GM21717 (cell line): ENCODE data around the gene LARP1.
A peak's percentile ranks its signal among the peaks of the same experiment; 100 is the strongest.
"Not testable (repeated sequence)": the region's sequence is repeated elsewhere in the genome, so short reads cannot be mapped to it uniquely, and the experiment has no call there.

ENCODE experiments used
- ATAC-seq: cut with Tn5 transposase; IDR thresholded peaks from one replicate; pipeline ENCODE4 v1.9.1; 2021; ENCODE audit warnings: mild to moderate bottlenecking, moderate library complexity; ENCODE audit not compliant: unreplicated experiment

LARP1 gene

GRCh38 chr5:154734370-154735248, 20.6 kb upstream of the LARP1 start:
- ATAC-seq: no peak

- not testable (repeated sequence) for ATAC-seq
These were observed 19.8 kb upstream of the LARP1 start for GRCh38 chr5:154735362-154735761.

GRCh38 chr5:154736372-154736771, 18.8 kb upstream of the LARP1 start:
- not testable (repeated sequence) for ATAC-seq

- ATAC-seq: no peak
These were observed 17.4 kb upstream of the LARP1 start for GRCh38 chr5:154737667-154738320.

GRCh38 chr5:154740483-154740882, 14.7 kb upstream of the LARP1 start:
- no peak for ATAC-seq

- no peak for ATAC-seq
These were observed 14.2 kb upstream of the LARP1 start for GRCh38 chr5:154740957-154741356.

GRCh38 chr5:154741415-154741814, 13.8 kb upstream of the LARP1 start:
- ATAC-seq: no peak

- no peak for ATAC-seq
These were observed 11.4 kb upstream of the LARP1 start for GRCh38 chr5:154743812-154744211.

GRCh38 chr5:154745349-154745748, 9.8 kb upstream of the LARP1 start:
- ATAC-seq: no peak

- ATAC-seq: no peak
These were observed 5.7 kb upstream of the LARP1 start for GRCh38 chr5:154749491-154749890.

GRCh38 chr5:154750641-154751040, 4.5 kb upstream of the LARP1 start:
- ATAC-seq: not testable (repeated sequence)

- no peak for ATAC-seq
These were observed 3.3 kb upstream of the LARP1 start for GRCh38 chr5:154751854-154752253.

- ATAC-seq: no peak
These were observed 1.4 kb upstream of the LARP1 start for GRCh38 chr5:154753792-154754191.

GRCh38 chr5:154754460-154755360, 467 bp upstream of the LARP1 start:
- ATAC-seq: peak; percentile 92

- no peak for ATAC-seq
These were observed 1.1 kb downstream of the LARP1 start for GRCh38 chr5:154756009-154756867.

GRCh38 chr5:154756868-154757813, 2.0 kb downstream of the LARP1 start:
- ATAC-seq: no peak

- no peak for ATAC-seq
These were observed 2.7 kb downstream of the LARP1 start for GRCh38 chr5:154757814-154758406.

GRCh38 chr5:154758493-154758892, 3.3 kb downstream of the LARP1 start:
- ATAC-seq: no peak

- ATAC-seq: no peak
These were observed 3.8 kb downstream of the LARP1 start for GRCh38 chr5:154758977-154759376.
